ENCODE results near the gene NEMP2.

GRCh38 chr2:190477661-190478454 is 56.7 kb downstream of the NEMP2 start:
- no peak for TF ChIP-seq CTCF (IDR thresholded peaks at IDR 0.05)
- TF ChIP-seq POLR2A (IDR thresholded peaks at IDR 0.05), result no peak
- TF ChIP-seq POLR2AphosphoS5 (IDR thresholded peaks at IDR 0.05), result no peak
